A549 (cell line): ENCODE data around the gene CEP44. TPM values are rescaled to one million over a fixed set of nuclear protein-coding genes. Genes with fewer than 3 reads are reported as not detected.
A peak's percentile ranks its signal among the peaks of the same experiment; 100 is the strongest.

ENCODE experiments used
- ATAC-seq, 2 experiments: fragments of 200-7000 bp in 1 of 2; fragments of >200 bp in 1 of 2; cut with Nextera tagmentation in 1 of 2; cut with Tn5 transposase in 1 of 2; 3 replicates each; pipeline versions ENCODE4 v1.8.0 to v1.9.1; 2018 to 2020; ENCODE audit warnings: mild to moderate bottlenecking in 1 of 2, moderate library complexity in 1 of 2
- CTCF ChIA-PET: fragments of 300-600 bp; sonication (Branson Sonifier 250); formaldehyde crosslinking; extraction: SDS; loops from one replicate; lab custom pipeline; 2021; ENCODE audit warnings: antibody characterized with exemption, inconsistent platforms; lab: Yijun Ruan, JAX
- POLR2A ChIA-PET: fragments of 350-600 bp; formaldehyde crosslinking; extraction: SDS; loops from one replicate; lab custom pipeline; 2021; ENCODE audit warnings: antibody characterized with exemption, inconsistent platforms; lab: Yijun Ruan, JAX
- DNase-seq, 2 experiments: peaks; one replicate each; pipeline versions ENCODE4 v3.0.0 to v3.0.0-alpha.2; 2011 to 2016; ENCODE audit warnings: low read depth in 1 of 2, low spot score in 1 of 2
- FAIRE-seq: peaks from 2 replicates; lab custom pipeline; 2011; peaks lifted over from hg19 to GRCh38; lab: Jason Lieb, UNC
- H3K27ac ChIP-seq, 2 experiments: fragments of >200 bp; sonication (Bioruptor Twin); formaldehyde crosslinking; 3 replicates each; pipeline ENCODE4 v1.5.1; 2016 to 2017
- H3K4me1 ChIP-seq: fragments of >200 bp; sonication (Bioruptor Twin); formaldehyde crosslinking; 3 replicates; pipeline ENCODE4 v1.6.1; 2016
- H3K4me2 ChIP-seq: fragments of >200 bp; sonication (Bioruptor Twin); formaldehyde crosslinking; 3 replicates; pipeline ENCODE4 v1.6.1; 2016
- H3K4me3 ChIP-seq: fragments of >200 bp; sonication (Bioruptor Twin); formaldehyde crosslinking; 3 replicates; pipeline ENCODE4 v1.5.1; 2016
- H3K9me3 ChIP-seq: fragments of >200 bp; sonication (Bioruptor Twin); formaldehyde crosslinking; 3 replicates; pipeline ENCODE4 v1.6.1; 2016
- CBX2 ChIP-seq: fragments of 200-600 bp; sonication (generic); IDR thresholded peaks from 2 replicates; pipeline ENCODE4 v1.6.1; 2016; ENCODE audit warnings: low read depth, mild to moderate bottlenecking, borderline replicate concordance
- CHD4 ChIP-seq: fragments of 200-600 bp; sonication (generic); IDR thresholded peaks from 2 replicates; pipeline ENCODE4 v1.6.1; 2016; ENCODE audit warnings: antibody characterized with exemption, mild to moderate bottlenecking, borderline replicate concordance
- EHMT2 ChIP-seq: fragments of 200-600 bp; sonication (generic); IDR thresholded peaks from 2 replicates; pipeline ENCODE4 v1.6.1; 2016; ENCODE audit warnings: antibody characterized with exemption, low read depth, mild to moderate bottlenecking, moderate library complexity
- FOSB ChIP-seq: fragments of 250-450 bp; sonication (Bioruptor Pico); IDR thresholded peaks from 2 replicates; pipeline ENCODE4 v1.5.0; 2020; ENCODE audit warnings: mild to moderate bottlenecking, moderate library complexity
- GATA3 ChIP-seq: IDR thresholded peaks from 2 replicates; pipeline ENCODE4 v1.6.1; 2012; ENCODE audit warnings: borderline replicate concordance
- HEYL ChIP-seq: fragments of 250-450 bp; sonication (Bioruptor Pico); IDR thresholded peaks from 2 replicates; pipeline ENCODE4 v1.8.0; 2021; ENCODE audit warnings: mild to moderate bottlenecking, moderate library complexity
- HOXA7 ChIP-seq: fragments of 250-450 bp; sonication (Bioruptor Pico); IDR thresholded peaks from 2 replicates; pipeline ENCODE4 v1.5.0; 2020; ENCODE audit warnings: mild to moderate bottlenecking, moderate library complexity
- HOXB13 ChIP-seq: fragments of 250-450 bp; sonication (Bioruptor Pico); IDR thresholded peaks from 2 replicates; pipeline ENCODE4 v1.5.0; 2020; ENCODE audit warnings: low read depth, mild to moderate bottlenecking, moderate library complexity
- JUN ChIP-seq, 2 experiments: fragments of >200 bp; sonication (Bioruptor Twin); formaldehyde crosslinking; IDR thresholded peaks; 2 replicates in 1 of 2; 3 replicates in 1 of 2; pipeline ENCODE4 v1.6.1; 2016 to 2017
- KDM5A ChIP-seq: fragments of 200-600 bp; sonication (generic); IDR thresholded peaks from 2 replicates; pipeline ENCODE4 v1.6.1; 2016; ENCODE audit warnings: antibody characterized with exemption, mild to moderate bottlenecking
- MAFK ChIP-seq: fragments of 450-650 bp; IDR thresholded peaks from 2 replicates; pipeline ENCODE4 v1.6.1; 2014; ENCODE audit not compliant: partially characterized antibody
- MYC ChIP-seq: IDR thresholded peaks from 2 replicates; pipeline ENCODE4 v1.6.1; 2012; ENCODE audit warnings: mild to moderate bottlenecking, inconsistent platforms, low read length, improper control_type of control experiment, borderline replicate concordance
- NFE2L2 ChIP-seq: fragments of 150-350 bp; conservative IDR thresholded peaks from 2 replicates; pipeline ENCODE4 v1.6.1; 2014; ENCODE audit warnings: low read length
- PHF8 ChIP-seq: fragments of 200-600 bp; sonication (generic); IDR thresholded peaks from 2 replicates; pipeline ENCODE4 v1.6.1; 2016; ENCODE audit warnings: low read depth, mild to moderate bottlenecking, antibody characterized with exemption, moderate library complexity, borderline replicate concordance
- POLR2A ChIP-seq: IDR thresholded peaks from 2 replicates; pipeline ENCODE4 v1.6.1; 2012; ENCODE audit warnings: mild to moderate bottlenecking, low read length
- RAD21 ChIP-seq, 2 experiments: fragments of >200 bp in 1 of 2; sonication (Bioruptor Twin) in 1 of 2; formaldehyde crosslinking in 1 of 2; IDR thresholded peaks in 1 of 2; conservative IDR thresholded peaks in 1 of 2; 2 replicates in 1 of 2; 3 replicates in 1 of 2; pipeline ENCODE4 v1.6.1; 2012 to 2018; ENCODE audit warnings: inconsistent platforms in 1 of 2
- RARB ChIP-seq: fragments of 250-450 bp; sonication (Bioruptor Pico); IDR thresholded peaks from 2 replicates; pipeline ENCODE4 v1.8.0; 2021; ENCODE audit warnings: mild to moderate bottlenecking, moderate library complexity
- RCOR1 ChIP-seq: fragments of 150-350 bp; IDR thresholded peaks from 2 replicates; pipeline ENCODE4 v1.6.1; 2014; ENCODE audit warnings: antibody characterized with exemption, low read length, low read depth
- ZC3H11A ChIP-seq: fragments of 450-650 bp; IDR thresholded peaks from 2 replicates; pipeline ENCODE4 v1.6.1; 2014; ENCODE audit warnings: antibody characterized with exemption, mild to moderate bottlenecking
- WGBS: methylation state at CpG from one replicate; pipeline ENCODE4 v1.1.6; 2017; ENCODE audit errors: missing lambda C conversion rate; 5-methylcytosine and 5-hydroxymethylcytosine counted together
- polyA minus RNA-seq: library from RNA; depleted of rRNA, polyadenylated mRNA; stranded (reverse); fragments of >200 nt; gene quantifications from 2 replicates; pipeline ENCODE4 v1.2.3, GENCODE V29; 2011; rRNA and poly(A)+ RNA removed
- polyA plus RNA-seq, 4 experiments: library from polyadenylated mRNA; depleted of rRNA in 3 of 4; stranded (reverse); fragments of >200 nt; fragmentation: RNase III in 1 of 4; extraction: RNeasy Plus Mini Kit Qiagen cat#74134 plus additional on column Dnase treatment in 1 of 4; gene quantifications; 2 replicates in 3 of 4; 3 replicates in 1 of 4; pipeline ENCODE4 v1.2.3, GENCODE V29; 2011 to 2017
- TF ChIP-seq, protein P1 (sequence below): fragments of >200 bp; sonication (Bioruptor Twin); formaldehyde crosslinking; IDR thresholded peaks from 3 replicates; pipeline ENCODE4 v1.6.1; 2016
- TF ChIP-seq, protein P2 (sequence below): IDR thresholded peaks from 2 replicates; pipeline ENCODE4 v1.6.1; 2012
- TF ChIP-seq, protein P3 (sequence below): fragments of >200 bp; sonication (Bioruptor Twin); formaldehyde crosslinking; IDR thresholded peaks from 2 replicates; pipeline ENCODE4 v1.6.1; 2016
- TF ChIP-seq, protein P4 (sequence below): fragments of 250-450 bp; sonication (Bioruptor Pico); IDR thresholded peaks from 2 replicates; pipeline ENCODE4 v1.5.0; 2021; ENCODE audit warnings: mild to moderate bottlenecking, moderate library complexity, borderline replicate concordance
- TF ChIP-seq, protein P5 (sequence below): fragments of 450-650 bp; IDR thresholded peaks from 2 replicates; pipeline ENCODE4 v1.6.1; 2014; ENCODE audit warnings: antibody characterized with exemption
- TF ChIP-seq, protein P6 (sequence below): fragments of 150-350 bp; IDR thresholded peaks from 2 replicates; pipeline ENCODE4 v1.6.1; 2014; ENCODE audit warnings: low read depth, mild to moderate bottlenecking, low read length
- TF ChIP-seq, protein P7 (sequence below): IDR thresholded peaks from 2 replicates; pipeline ENCODE4 v1.6.1; 2012

The CEP44 gene, protein sequence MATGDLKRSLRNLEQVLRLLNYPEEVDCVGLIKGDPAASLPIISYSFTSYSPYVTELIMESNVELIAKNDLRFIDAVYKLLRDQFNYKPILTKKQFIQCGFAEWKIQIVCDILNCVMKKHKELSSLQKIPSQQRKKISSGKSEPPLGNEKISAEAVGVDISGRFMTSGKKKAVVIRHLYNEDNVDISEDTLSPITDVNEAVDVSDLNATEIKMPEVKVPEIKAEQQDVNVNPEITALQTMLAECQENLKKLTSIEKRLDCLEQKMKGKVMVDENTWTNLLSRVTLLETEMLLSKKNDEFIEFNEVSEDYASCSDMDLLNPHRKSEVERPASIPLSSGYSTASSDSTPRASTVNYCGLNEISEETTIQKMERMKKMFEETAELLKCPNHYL
- polyA plus RNA-seq (2011; rRNA removed) (12.0 and 14.1 TPM in 2 replicates), polyA plus RNA-seq (2017; fragmentation: RNase III; extraction: RNeasy Plus Mini Kit Qiagen cat#74134 plus additional on column Dnase treatment) (5.6 to 8.0 TPM (median 6.4 TPM) in 3 replicates), polyA minus RNA-seq (8.9 and 9.5 TPM in 2 replicates)
- 1.9 and 2.1 TPM in 2 replicates for polyA plus RNA-seq (2012; cell fraction: cytosol; rRNA removed)
- polyA plus RNA-seq (2012; cell fraction: nucleus; rRNA removed) = 1.4 and 3.1 TPM in 2 replicates

DNA sequence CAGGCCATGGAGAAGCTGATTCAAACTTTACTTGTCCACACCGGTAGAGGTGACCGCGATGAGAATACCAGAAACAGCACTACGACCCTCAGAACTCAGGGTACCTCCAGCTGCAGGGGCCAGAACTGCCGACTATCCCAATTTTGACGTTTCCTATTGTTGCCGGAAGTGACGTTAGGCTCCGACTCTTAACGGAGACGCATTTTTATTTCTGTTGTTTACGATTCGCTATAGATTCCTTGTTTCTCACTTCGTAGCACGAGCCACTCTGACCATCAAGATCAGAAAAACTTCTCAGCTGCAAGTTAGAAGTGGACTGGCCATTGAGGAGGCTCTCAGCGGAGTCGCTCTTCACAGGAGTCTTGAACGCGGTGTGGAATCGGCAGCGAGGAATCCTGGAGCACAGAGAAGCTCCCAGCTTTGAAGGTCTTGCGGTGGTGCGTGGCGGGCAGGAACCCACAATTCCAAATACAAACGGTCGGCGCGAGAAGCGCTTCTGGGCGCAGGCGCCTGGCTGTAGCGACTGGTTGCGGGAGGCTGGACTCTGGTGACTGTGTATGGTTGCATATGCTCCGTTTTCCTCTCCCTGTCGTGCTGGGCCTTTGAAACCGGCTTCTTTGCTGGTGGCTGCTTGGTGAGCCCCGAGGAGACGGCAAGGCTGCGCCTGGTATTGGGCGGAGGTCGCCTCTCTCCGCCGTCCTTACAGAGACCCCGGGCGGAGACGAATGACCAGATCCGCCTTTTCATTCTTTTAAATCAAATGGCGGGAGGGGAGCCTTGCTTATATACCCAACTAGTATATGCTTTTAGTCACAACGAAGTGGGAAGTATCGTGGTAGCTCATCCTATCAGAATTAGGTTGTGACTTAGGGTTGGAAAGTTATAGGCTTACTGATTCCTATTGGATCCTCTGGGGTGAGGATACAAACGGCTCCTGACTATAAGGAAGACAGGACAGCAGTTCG, at the start of gene CEP44, which contains the start of gene FBXO8:
Gene CEP44, plus strand, starts transcription at position 405 of the 965 bp plus-strand sequence. CDS start 15,211 bp downstream, outside the sequence.
Gene FBXO8, minus strand, starts transcription at position 161 of the 965 bp plus-strand sequence. CDS start 20,575 bp downstream, outside the sequence.
- peak; percentile 43 to 74 for DNase-seq
- POLR2A ChIA-PET = interaction anchor here (1.3 kb wide), 1 partner anchor 950 kb away, joined by 3 read pairs; the partner anchor contains the start of gene HMGB2
- CTCF ChIA-PET = interaction anchor here (0.8 to 1.2 kb wide), 2 partner anchors 20 to 27 kb away, joined by 3 read pairs; no protein-coding TSS in a partner anchor
- peaks cover 14% of the 10 kb centered on the region; the same call in 1 of the 3 replicates for H3K4me1 ChIP-seq
- peak within 1 kb of the TSS; percentile 93 for H3K4me2 ChIP-seq
- FAIRE-seq = no peak
- peak within 1 kb of the TSS; percentile 96 to 98 for H3K27ac ChIP-seq
- ATAC-seq = peak; percentile 87 to 89
- H3K9me3 ChIP-seq = no peaks in the 10 kb centered on the region
- peak within 1 kb of the TSS; percentile 71 for H3K4me3 ChIP-seq
- under 1% methylated on average over 25 of the region's 52 CpGs for WGBS
- no peak for TF ChIP-seq POLR2A
- no peak for TF ChIP-seq MYC
- TF ChIP-seq, protein P1, sequence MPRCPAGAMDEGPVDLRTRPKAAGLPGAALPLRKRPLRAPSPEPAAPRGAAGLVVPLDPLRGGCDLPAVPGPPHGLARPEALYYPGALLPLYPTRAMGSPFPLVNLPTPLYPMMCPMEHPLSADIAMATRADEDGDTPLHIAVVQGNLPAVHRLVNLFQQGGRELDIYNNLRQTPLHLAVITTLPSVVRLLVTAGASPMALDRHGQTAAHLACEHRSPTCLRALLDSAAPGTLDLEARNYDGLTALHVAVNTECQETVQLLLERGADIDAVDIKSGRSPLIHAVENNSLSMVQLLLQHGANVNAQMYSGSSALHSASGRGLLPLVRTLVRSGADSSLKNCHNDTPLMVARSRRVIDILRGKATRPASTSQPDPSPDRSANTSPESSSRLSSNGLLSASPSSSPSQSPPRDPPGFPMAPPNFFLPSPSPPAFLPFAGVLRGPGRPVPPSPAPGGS = peak; percentile 27; the same call in 1 of the 3 replicates
- TF ChIP-seq JUN (IDR thresholded peaks at IDR 0.05) = peak; percentile 49 to 65; a peak in 3 of 5 replicates
- TF ChIP-seq GATA3 = no peak; the same call in 1 of the 2 replicates
- peak; percentile 28 for TF ChIP-seq MAFK
- TF ChIP-seq, protein P2, sequence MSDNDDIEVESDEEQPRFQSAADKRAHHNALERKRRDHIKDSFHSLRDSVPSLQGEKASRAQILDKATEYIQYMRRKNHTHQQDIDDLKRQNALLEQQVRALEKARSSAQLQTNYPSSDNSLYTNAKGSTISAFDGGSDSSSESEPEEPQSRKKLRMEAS = peak; percentile 79
- TF ChIP-seq CHD4 = no peak
- TF ChIP-seq KDM5A = peak; percentile 47; the same call in 1 of the 2 replicates
- TF ChIP-seq, protein P3, sequence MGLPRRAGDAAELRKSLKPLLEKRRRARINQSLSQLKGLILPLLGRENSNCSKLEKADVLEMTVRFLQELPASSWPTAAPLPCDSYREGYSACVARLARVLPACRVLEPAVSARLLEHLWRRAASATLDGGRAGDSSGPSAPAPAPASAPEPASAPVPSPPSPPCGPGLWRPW = no peak

DNA sequence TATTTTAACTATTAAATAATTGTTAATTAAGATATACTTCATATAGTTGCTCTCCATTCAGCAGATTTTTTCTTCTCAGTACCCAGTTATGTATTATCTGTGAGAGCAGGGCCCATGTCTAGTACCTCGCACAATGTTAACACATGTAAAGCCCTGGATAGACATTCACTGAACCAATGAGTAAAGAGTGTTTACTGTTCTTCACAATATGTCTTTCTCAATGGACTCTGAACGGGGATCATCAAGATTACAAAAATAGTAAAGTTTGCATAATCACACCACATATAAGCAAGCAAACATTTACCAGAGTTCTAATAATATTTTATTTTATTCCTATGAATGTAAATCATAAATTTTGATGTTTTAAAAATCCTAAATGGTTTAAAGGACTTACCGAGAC, 47.4 kb upstream of the CEP44 start:
- H3K4me1 ChIP-seq = no peaks in the 10 kb centered on the region
- POLR2A ChIA-PET = no interaction called here
- DNase-seq = no peak
- 66% methylated on average over 3 of the region's 3 CpGs for WGBS
- no peaks in the 10 kb centered on the region for H3K9me3 ChIP-seq
- CTCF ChIA-PET = no interaction called here
- no peak for FAIRE-seq
- H3K4me2 ChIP-seq = no peak overlapping the region
- ATAC-seq = no peak
- H3K4me3 ChIP-seq = no peak overlapping the region
- H3K27ac ChIP-seq = no peak overlapping the region
- TF ChIP-seq RCOR1 (no peak), RAD21 (conservative IDR thresholded peaks at IDR 0.05 in 1 of 2, IDR thresholded peaks at IDR 0.05 in 1 of 2) (no peak), HOXB13 (CRISPR knock-in tag) (no peak), CHD4 (no peak), FOSB (no peak), RARB (CRISPR knock-in tag) (no peak), PHF8 (no peak), HOXA7 (no peak), HEYL (CRISPR knock-in tag) (no peak), NFE2L2 (no peak), ZC3H11A (no peak), CBX2 (no peak), EHMT2 (no peak)
- TF ChIP-seq, protein P4, sequence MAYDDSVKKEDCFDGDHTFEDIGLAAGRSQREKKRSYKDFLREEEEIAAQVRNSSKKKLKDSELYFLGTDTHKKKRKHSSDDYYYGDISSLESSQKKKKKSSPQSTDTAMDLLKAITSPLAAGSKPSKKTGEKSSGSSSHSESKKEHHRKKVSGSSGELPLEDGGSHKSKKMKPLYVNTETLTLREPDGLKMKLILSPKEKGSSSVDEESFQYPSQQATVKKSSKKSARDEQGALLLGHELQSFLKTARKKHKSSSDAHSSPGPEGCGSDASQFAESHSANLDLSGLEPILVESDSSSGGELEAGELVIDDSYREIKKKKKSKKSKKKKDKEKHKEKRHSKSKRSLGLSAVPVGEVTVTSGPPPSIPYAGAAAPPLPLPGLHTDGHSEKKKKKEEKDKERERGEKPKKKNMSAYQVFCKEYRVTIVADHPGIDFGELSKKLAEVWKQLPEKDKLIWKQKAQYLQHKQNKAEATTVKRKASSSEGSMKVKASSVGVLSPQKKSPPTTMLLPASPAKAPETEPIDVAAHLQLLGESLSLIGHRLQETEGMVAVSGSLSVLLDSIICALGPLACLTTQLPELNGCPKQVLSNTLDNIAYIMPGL = no peak
- TF ChIP-seq, protein P5, sequence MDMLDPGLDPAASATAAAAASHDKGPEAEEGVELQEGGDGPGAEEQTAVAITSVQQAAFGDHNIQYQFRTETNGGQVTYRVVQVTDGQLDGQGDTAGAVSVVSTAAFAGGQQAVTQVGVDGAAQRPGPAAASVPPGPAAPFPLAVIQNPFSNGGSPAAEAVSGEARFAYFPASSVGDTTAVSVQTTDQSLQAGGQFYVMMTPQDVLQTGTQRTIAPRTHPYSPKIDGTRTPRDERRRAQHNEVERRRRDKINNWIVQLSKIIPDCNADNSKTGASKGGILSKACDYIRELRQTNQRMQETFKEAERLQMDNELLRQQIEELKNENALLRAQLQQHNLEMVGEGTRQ = no peak
- TF ChIP-seq, protein P6, sequence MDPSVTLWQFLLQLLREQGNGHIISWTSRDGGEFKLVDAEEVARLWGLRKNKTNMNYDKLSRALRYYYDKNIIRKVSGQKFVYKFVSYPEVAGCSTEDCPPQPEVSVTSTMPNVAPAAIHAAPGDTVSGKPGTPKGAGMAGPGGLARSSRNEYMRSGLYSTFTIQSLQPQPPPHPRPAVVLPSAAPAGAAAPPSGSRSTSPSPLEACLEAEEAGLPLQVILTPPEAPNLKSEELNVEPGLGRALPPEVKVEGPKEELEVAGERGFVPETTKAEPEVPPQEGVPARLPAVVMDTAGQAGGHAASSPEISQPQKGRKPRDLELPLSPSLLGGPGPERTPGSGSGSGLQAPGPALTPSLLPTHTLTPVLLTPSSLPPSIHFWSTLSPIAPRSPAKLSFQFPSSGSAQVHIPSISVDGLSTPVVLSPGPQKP = no peak
- TF ChIP-seq, protein P7, sequence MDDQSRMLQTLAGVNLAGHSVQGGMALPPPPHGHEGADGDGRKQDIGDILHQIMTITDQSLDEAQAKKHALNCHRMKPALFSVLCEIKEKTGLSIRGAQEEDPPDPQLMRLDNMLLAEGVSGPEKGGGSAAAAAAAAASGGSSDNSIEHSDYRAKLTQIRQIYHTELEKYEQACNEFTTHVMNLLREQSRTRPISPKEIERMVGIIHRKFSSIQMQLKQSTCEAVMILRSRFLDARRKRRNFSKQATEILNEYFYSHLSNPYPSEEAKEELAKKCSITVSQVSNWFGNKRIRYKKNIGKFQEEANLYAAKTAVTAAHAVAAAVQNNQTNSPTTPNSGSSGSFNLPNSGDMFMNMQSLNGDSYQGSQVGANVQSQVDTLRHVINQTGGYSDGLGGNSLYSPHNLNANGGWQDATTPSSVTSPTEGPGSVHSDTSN = no peak
